Measurements from ENCODE around the gene VAV3.

Gene VAV3

GRCh38 chr1:107524301-107524700 is 440.7 kb downstream of the VAV3 start:
- DNase-seq: no peak

DNA sequence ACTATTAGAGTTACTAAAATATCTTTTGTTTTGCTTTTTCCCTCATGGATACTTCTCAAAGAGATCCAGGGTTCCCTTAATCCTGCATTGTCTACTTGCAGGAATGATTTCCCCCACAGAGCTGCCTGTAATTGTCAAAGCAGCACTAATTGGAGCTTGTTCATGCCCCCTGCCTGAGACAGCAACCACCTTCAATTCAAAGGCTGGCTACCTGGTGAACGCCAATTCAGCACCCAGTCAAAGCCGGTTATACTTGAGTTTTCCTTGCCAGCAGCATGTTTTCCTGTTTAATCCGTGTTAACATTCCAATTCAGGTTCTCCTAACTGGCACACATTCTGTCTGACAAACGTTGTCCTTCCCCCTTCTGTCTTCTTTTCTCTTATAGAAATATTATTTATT is 441.2 kb downstream of the VAV3 start:
- DNase-seq: no peak

DNA sequence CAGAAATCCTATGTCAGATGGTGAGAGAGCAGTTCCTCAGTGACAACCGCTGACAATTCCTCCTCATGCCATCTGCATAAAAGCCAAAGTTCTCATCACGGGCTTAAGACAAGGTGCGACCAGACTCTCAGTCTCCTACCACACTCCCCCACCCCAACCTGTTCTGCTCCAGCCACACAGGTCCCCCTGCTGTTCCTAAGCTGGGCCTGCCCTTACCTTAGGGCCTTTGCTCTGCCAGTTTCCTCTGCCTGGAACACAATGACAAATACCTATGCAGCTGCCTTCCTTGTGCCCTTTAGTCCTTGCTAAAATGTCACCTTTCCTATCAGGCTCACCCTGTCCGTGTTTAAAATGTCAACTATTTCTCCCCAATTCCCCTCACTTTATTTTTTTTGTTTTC is 441.9 kb downstream of the VAV3 start:
- no peak for DNase-seq

Measured in activated T-cell treated with anti-CD3 and anti-CD28 coated beads, Interleukin-2, amount 50 U/mL, for 1 hour (primary cell).